ENCODE data around the gene SAP130.
A peak's percentile ranks its signal among the peaks of the same experiment; 100 is the strongest.

Gene SAP130

DNA sequence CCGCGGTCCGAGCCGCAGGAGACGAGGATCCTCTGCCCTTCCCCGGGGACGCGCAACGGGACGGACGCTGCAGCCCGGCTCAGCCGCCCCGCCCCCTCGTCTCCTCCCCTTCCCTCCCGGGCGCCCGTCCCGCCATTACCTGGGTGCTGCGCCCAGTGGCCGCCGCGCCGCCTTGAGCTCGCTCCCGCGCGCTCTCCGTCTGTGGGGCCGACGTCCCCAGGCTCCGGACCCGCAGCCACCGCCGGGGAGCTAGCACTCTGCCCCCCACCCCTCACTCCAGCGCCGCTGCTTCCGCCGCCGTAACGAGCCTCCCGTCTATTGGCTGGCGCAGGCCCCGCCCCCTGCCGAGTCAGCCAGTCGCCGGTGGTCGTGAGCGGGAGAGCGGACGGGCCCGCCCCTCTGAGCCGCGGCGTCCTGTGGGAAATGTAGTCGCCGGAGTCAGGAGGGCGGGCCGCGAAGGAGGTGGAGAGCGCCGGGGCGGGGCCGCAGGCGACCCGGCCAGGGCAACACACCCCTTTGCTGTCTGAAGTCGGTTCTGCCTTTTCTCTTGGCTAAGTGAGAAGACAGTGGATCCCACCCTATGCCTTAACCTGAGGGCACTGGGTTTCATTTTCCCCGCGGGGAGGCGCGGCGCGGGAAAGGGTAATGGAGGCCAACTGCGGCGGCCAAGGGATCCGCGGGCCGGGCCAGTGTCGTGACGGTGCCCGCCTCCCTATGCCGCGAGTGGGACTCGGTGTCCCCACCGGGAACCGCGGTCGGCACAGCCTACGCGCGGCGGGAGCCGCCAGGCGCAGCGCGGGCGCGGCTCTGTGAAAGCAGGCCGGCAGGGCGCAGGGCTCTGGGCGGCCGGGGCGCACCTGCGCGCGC, at the start of gene SAP130:
Gene SAP130, minus strand, starts transcription at position 259 of the 867 bp plus-strand sequence. CDS start 1,767 bp downstream, outside the sequence.
- H3K4me3 ChIP-seq (ENCODE audit: low read length in 2 of 2) = peak within 1 kb of the TSS; percentile 87 to 94

DNA sequence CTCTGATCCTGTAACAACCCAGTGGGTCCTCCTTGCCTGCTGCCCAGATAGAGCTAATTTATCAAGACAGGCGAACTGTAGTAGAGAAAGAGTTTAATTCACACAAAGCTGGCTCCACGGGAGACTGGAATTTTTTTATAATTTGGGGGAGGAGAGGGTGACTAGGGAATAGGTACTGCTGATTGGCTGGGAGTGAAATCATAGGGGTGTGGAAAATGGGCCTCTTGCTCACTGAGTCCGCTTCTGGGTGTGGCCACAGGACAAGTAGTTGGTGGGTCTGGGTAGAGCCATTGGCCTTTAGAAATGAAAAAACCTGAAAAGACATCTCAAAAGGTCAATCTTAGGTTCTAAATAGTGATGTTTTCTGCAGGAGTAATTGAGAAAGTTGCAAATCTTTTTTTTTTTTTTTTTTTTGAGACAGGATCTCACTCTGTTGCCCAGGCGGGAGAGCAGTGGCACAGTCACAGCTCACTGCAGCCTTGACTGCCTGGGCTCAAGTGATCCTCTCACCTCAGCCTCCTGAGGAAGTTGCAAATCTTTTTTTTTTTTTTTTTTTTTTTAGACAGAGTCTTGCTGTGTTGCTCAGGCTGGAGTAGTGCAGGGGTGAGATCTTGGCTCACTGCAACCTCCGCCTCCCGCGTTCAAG, 48.7 kb upstream of the SAP130 start:
- Histone ChIP-seq H3K36me3 (ENCODE audit: control insufficient read depth in 2 of 2, insufficient read depth in 2 of 2, low read length in 2 of 2) (no peaks in the 10 kb centered on the region), H3K27ac (ENCODE audit: low read depth in 2 of 2, low read length in 2 of 2) (no peak overlapping the region), H3K27me3 (ENCODE audit: control insufficient read depth in 2 of 2, insufficient read depth in 2 of 2, low read length in 2 of 2) (no peaks in the 10 kb centered on the region), H3K9me3 (ENCODE audit: control insufficient read depth in 2 of 2, low read length in 2 of 2) (no peaks in the 10 kb centered on the region), H3K9ac (ENCODE audit: low read depth in 1 of 2, low read length in 2 of 2) (no peak overlapping the region), H3K4me1 (ENCODE audit: control insufficient read depth in 2 of 2, insufficient read depth in 2 of 2, low read length in 2 of 2) (no peaks in the 10 kb centered on the region), H3K4me3 (ENCODE audit: low read length in 2 of 2) (no peak overlapping the region)

More for the DNA sequence above, at the start of gene SAP130:
- H3K4me1 ChIP-seq (ENCODE audit: control insufficient read depth in 2 of 2, insufficient read depth in 2 of 2, low read length in 2 of 2) = peaks cover 5 to 13% of the 10 kb centered on the region in 2 donors
- H3K9me3 ChIP-seq (ENCODE audit: control insufficient read depth in 2 of 2, low read length in 2 of 2) = peaks cover 0 to 4% of the 10 kb centered on the region in 2 donors
- peak within 1 kb of the TSS; percentile 69 to 87 for H3K9ac ChIP-seq (ENCODE audit: low read depth in 1 of 2, low read length in 2 of 2)
- peak within 1 kb of the TSS; percentile 94 to 95 for H3K27ac ChIP-seq (ENCODE audit: low read depth in 2 of 2, low read length in 2 of 2)
- no peaks in the 10 kb centered on the region for H3K36me3 ChIP-seq (ENCODE audit: control insufficient read depth in 2 of 2, insufficient read depth in 2 of 2, low read length in 2 of 2)
- no peaks in the 10 kb centered on the region for H3K27me3 ChIP-seq (ENCODE audit: control insufficient read depth in 2 of 2, insufficient read depth in 2 of 2, low read length in 2 of 2)

DNA sequence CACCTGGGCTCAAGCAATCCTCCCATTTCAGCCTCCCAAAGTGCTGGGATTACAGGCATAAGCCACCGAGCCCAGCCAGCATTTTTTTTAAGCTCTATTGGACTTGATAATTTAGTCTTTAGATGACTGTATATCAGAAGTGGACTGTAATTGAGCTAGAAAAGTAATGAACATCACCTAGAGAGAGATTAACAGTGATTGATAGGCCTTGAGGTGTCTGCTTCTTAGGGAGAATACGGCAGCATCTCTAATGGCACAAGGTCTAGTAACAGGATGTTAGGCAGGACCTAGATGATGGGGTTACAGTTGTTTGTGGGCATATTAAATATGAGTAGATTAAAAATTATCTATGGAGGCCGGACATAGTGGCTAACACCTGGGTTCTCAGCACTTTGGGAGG, 45.4 kb upstream of the SAP130 start:
- Histone ChIP-seq H3K9ac (ENCODE audit: low read depth in 1 of 2, low read length in 2 of 2) (no peak overlapping the region), H3K27ac (ENCODE audit: low read depth in 2 of 2, low read length in 2 of 2) (no peak overlapping the region), H3K4me3 (ENCODE audit: low read length in 2 of 2) (no peak overlapping the region), H3K36me3 (ENCODE audit: control insufficient read depth in 2 of 2, insufficient read depth in 2 of 2, low read length in 2 of 2) (no peaks in the 10 kb centered on the region), H3K4me1 (ENCODE audit: control insufficient read depth in 2 of 2, insufficient read depth in 2 of 2, low read length in 2 of 2) (no peaks in the 10 kb centered on the region), H3K27me3 (ENCODE audit: control insufficient read depth in 2 of 2, insufficient read depth in 2 of 2, low read length in 2 of 2) (no peaks in the 10 kb centered on the region), H3K9me3 (ENCODE audit: control insufficient read depth in 2 of 2, low read length in 2 of 2) (no peaks in the 10 kb centered on the region)

GRCh38 chr2:128069769-128070168, 41.9 kb upstream of the SAP130 start:
- Histone ChIP-seq H3K4me1 (ENCODE audit: control insufficient read depth in 2 of 2, insufficient read depth in 2 of 2, low read length in 2 of 2) (no peaks in the 10 kb centered on the region), H3K36me3 (ENCODE audit: control insufficient read depth in 2 of 2, insufficient read depth in 2 of 2, low read length in 2 of 2) (no peaks in the 10 kb centered on the region), H3K9me3 (ENCODE audit: control insufficient read depth in 2 of 2, low read length in 2 of 2) (no peaks in the 10 kb centered on the region), H3K4me3 (ENCODE audit: low read length in 2 of 2) (no peak overlapping the region), H3K9ac (ENCODE audit: low read depth in 1 of 2, low read length in 2 of 2) (no peak overlapping the region), H3K27ac (ENCODE audit: low read depth in 2 of 2, low read length in 2 of 2) (no peak overlapping the region), H3K27me3 (ENCODE audit: control insufficient read depth in 2 of 2, insufficient read depth in 2 of 2, low read length in 2 of 2) (no peaks in the 10 kb centered on the region)

DNA sequence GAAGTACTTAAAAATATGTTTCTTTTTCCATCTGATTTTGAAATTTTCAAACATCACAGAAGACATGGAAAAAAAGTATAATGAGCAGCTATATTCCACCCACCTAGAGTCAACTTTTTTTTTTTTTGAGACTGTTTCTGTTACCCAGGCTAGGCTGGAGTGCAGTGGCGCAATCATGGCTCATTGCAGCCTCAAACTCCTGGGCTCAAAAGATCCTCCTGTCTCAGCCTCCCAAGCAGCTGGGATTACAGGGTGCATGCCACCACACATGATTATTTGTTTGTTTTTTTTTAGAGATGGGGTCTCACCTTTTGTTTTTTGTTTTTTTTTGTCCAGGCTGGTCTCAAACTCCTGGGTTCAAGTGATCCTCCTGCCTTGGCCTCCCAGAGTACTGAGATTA, 36.5 kb upstream of the SAP130 start:
- no peak overlapping the region for H3K4me3 ChIP-seq (ENCODE audit: low read length in 2 of 2)
- H3K4me1 ChIP-seq (ENCODE audit: control insufficient read depth in 2 of 2, insufficient read depth in 2 of 2, low read length in 2 of 2) = no peaks in the 10 kb centered on the region
- H3K9ac ChIP-seq (ENCODE audit: low read depth in 1 of 2, low read length in 2 of 2) = no peak overlapping the region
- H3K27me3 ChIP-seq (ENCODE audit: control insufficient read depth in 2 of 2, insufficient read depth in 2 of 2, low read length in 2 of 2) = no peaks in the 10 kb centered on the region
- no peaks in the 10 kb centered on the region for H3K36me3 ChIP-seq (ENCODE audit: control insufficient read depth in 2 of 2, insufficient read depth in 2 of 2, low read length in 2 of 2)
- no peak overlapping the region for H3K27ac ChIP-seq (ENCODE audit: low read depth in 2 of 2, low read length in 2 of 2)
- H3K9me3 ChIP-seq (ENCODE audit: control insufficient read depth in 2 of 2, low read length in 2 of 2) = no peaks in the 10 kb centered on the region

DNA sequence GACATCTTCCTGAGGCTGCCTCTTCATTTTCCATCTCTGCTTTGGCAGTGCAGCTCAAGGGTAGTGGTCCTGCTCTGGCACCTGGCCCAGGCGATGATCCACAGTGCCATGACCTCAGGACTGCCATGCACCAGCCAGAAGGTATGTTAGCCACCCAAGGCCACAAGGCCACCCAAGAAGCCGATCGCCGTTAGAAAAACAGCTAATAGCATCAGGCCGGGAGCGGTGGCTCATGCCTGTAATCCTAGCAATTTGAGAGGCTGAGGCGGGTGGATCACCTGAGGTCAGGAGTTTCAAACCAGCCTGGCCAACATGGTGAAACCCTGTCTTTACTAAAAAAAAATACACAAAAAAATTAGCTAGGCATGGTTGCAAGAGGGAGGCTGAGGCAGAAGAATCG, 34.7 kb upstream of the SAP130 start:
- no peak overlapping the region for H3K4me3 ChIP-seq (ENCODE audit: low read length in 2 of 2)
- H3K9me3 ChIP-seq (ENCODE audit: control insufficient read depth in 2 of 2, low read length in 2 of 2) = no peaks in the 10 kb centered on the region
- no peak overlapping the region for H3K9ac ChIP-seq (ENCODE audit: low read depth in 1 of 2, low read length in 2 of 2)
- no peaks in the 10 kb centered on the region for H3K4me1 ChIP-seq (ENCODE audit: control insufficient read depth in 2 of 2, insufficient read depth in 2 of 2, low read length in 2 of 2)
- H3K36me3 ChIP-seq (ENCODE audit: control insufficient read depth in 2 of 2, insufficient read depth in 2 of 2, low read length in 2 of 2) = no peaks in the 10 kb centered on the region
- no peak overlapping the region for H3K27ac ChIP-seq (ENCODE audit: low read depth in 2 of 2, low read length in 2 of 2)
- no peaks in the 10 kb centered on the region for H3K27me3 ChIP-seq (ENCODE audit: control insufficient read depth in 2 of 2, insufficient read depth in 2 of 2, low read length in 2 of 2)

GRCh38 chr2:128058114-128058513, 30.3 kb upstream of the SAP130 start:
- Histone ChIP-seq H3K9ac (ENCODE audit: low read depth in 1 of 2, low read length in 2 of 2) (no peak overlapping the region), H3K4me3 (ENCODE audit: low read length in 2 of 2) (no peak overlapping the region), H3K27me3 (ENCODE audit: control insufficient read depth in 2 of 2, insufficient read depth in 2 of 2, low read length in 2 of 2) (no peaks in the 10 kb centered on the region), H3K4me1 (ENCODE audit: control insufficient read depth in 2 of 2, insufficient read depth in 2 of 2, low read length in 2 of 2) (no peaks in the 10 kb centered on the region), H3K36me3 (ENCODE audit: control insufficient read depth in 2 of 2, insufficient read depth in 2 of 2, low read length in 2 of 2) (no peaks in the 10 kb centered on the region), H3K27ac (ENCODE audit: low read depth in 2 of 2, low read length in 2 of 2) (no peak overlapping the region), H3K9me3 (ENCODE audit: control insufficient read depth in 2 of 2, low read length in 2 of 2) (no peaks in the 10 kb centered on the region)

GRCh38 chr2:128057334-128057733, 29.5 kb upstream of the SAP130 start:
- no peaks in the 10 kb centered on the region for H3K9me3 ChIP-seq (ENCODE audit: control insufficient read depth in 2 of 2, low read length in 2 of 2)
- no peak overlapping the region for H3K4me3 ChIP-seq (ENCODE audit: low read length in 2 of 2)
- H3K27ac ChIP-seq (ENCODE audit: low read depth in 2 of 2, low read length in 2 of 2) = no peak overlapping the region
- H3K4me1 ChIP-seq (ENCODE audit: control insufficient read depth in 2 of 2, insufficient read depth in 2 of 2, low read length in 2 of 2) = no peaks in the 10 kb centered on the region
- H3K27me3 ChIP-seq (ENCODE audit: control insufficient read depth in 2 of 2, insufficient read depth in 2 of 2, low read length in 2 of 2) = no peaks in the 10 kb centered on the region
- H3K9ac ChIP-seq (ENCODE audit: low read depth in 1 of 2, low read length in 2 of 2) = no peak overlapping the region
- no peaks in the 10 kb centered on the region for H3K36me3 ChIP-seq (ENCODE audit: control insufficient read depth in 2 of 2, insufficient read depth in 2 of 2, low read length in 2 of 2)

GRCh38 chr2:128054104-128054885, 26.4 kb upstream of the SAP130 start:
- H3K27me3 ChIP-seq (ENCODE audit: control insufficient read depth in 2 of 2, insufficient read depth in 2 of 2, low read length in 2 of 2) = no peaks in the 10 kb centered on the region
- H3K27ac ChIP-seq (ENCODE audit: low read depth in 2 of 2, low read length in 2 of 2) = no peak overlapping the region
- no peaks in the 10 kb centered on the region for H3K36me3 ChIP-seq (ENCODE audit: control insufficient read depth in 2 of 2, insufficient read depth in 2 of 2, low read length in 2 of 2)
- H3K4me3 ChIP-seq (ENCODE audit: low read length in 2 of 2) = no peak overlapping the region
- H3K9me3 ChIP-seq (ENCODE audit: control insufficient read depth in 2 of 2, low read length in 2 of 2) = no peaks in the 10 kb centered on the region
- no peaks in the 10 kb centered on the region for H3K4me1 ChIP-seq (ENCODE audit: control insufficient read depth in 2 of 2, insufficient read depth in 2 of 2, low read length in 2 of 2)
- H3K9ac ChIP-seq (ENCODE audit: low read depth in 1 of 2, low read length in 2 of 2) = no peak overlapping the region

- Histone ChIP-seq H3K36me3 (ENCODE audit: control insufficient read depth in 2 of 2, insufficient read depth in 2 of 2, low read length in 2 of 2) (no peaks in the 10 kb centered on the region), H3K4me3 (ENCODE audit: low read length in 2 of 2) (no peak overlapping the region), H3K9ac (ENCODE audit: low read depth in 1 of 2, low read length in 2 of 2) (no peak overlapping the region), H3K4me1 (ENCODE audit: control insufficient read depth in 2 of 2, insufficient read depth in 2 of 2, low read length in 2 of 2) (no peaks in the 10 kb centered on the region), H3K9me3 (ENCODE audit: control insufficient read depth in 2 of 2, low read length in 2 of 2) (no peaks in the 10 kb centered on the region), H3K27ac (ENCODE audit: low read depth in 2 of 2, low read length in 2 of 2) (no peak overlapping the region), H3K27me3 (ENCODE audit: control insufficient read depth in 2 of 2, insufficient read depth in 2 of 2, low read length in 2 of 2) (no peaks in the 10 kb centered on the region)
Measured at GRCh38 chr2:128053331-128053730, 25.5 kb upstream of the SAP130 start.
